IMR-90 (cell line): ENCODE data around the gene ORC2. TPM values are rescaled to one million over a fixed set of nuclear protein-coding genes. Genes with fewer than 3 reads are reported as not detected.

Source experiments
- ATAC-seq: fragments of 200-7000 bp; cut with Tn5 transposase; 2 replicates; pipeline ENCODE4 v1.9.1; 2020; ENCODE audit warnings: low read depth, mild to moderate bottlenecking, moderate library complexity
- BruUV-seq: library from RNA; stranded (reverse); fragments of 400-500 nt; replicated peaks from 2 replicates; lab custom pipeline; 2021; lab: Mats Ljungman, UMichigan
- CTCF ChIA-PET: fragments of 300-600 bp; formaldehyde crosslinking; extraction: SDS; loops from one replicate; lab custom pipeline; 2021; ENCODE audit warnings: antibody characterized with exemption; lab: Yijun Ruan, JAX
- POLR2A ChIA-PET: fragments of 300-600 bp; sonication (Branson Sonifier 250); formaldehyde crosslinking; loops from one replicate; lab custom pipeline; 2022; ENCODE audit warnings: antibody characterized with exemption; ENCODE audit not compliant: unreplicated experiment; lab: Charles Lee
- DNase-seq: peaks from one replicate; pipeline ENCODE4 v3.0.0; 2013
- H2AFZ ChIP-seq: replicated peaks from 2 replicates; pipeline ENCODE3; 2013; ENCODE audit warnings: low read length, mild to moderate bottlenecking; ENCODE audit not compliant: poor library complexity
- H2AK5ac ChIP-seq: 2 replicates; pipeline ENCODE4 v1.6.1; 2013; ENCODE audit warnings: low read depth, low read length, inconsistent platforms
- H2AK9ac ChIP-seq: replicated peaks from 2 replicates; pipeline ENCODE3; 2013; ENCODE audit warnings: mild to moderate bottlenecking, low read depth, low read length, moderate library complexity; ENCODE audit not compliant: poor library complexity
- H2BK120ac ChIP-seq: 2 replicates; pipeline ENCODE4 v1.6.1; 2013; ENCODE audit warnings: low read depth, low read length, inconsistent platforms
- H2BK15ac ChIP-seq: 3 replicates; pipeline ENCODE4 v1.6.1; 2013; ENCODE audit warnings: low read depth, low read length, inconsistent platforms
- H2BK20ac ChIP-seq: 2 replicates; pipeline ENCODE4 v1.6.1; 2013; ENCODE audit warnings: low read depth, mild to moderate bottlenecking, inconsistent platforms, low read length, moderate library complexity
- H2BK5ac ChIP-seq: 2 replicates; pipeline ENCODE4 v1.6.1; 2013; ENCODE audit warnings: mild to moderate bottlenecking, low read depth, low read length, inconsistent platforms; ENCODE audit not compliant: poor library complexity, severe bottlenecking
- H3K14ac ChIP-seq: replicated peaks from 2 replicates; pipeline ENCODE4 v1.6.1; 2013; ENCODE audit warnings: low read depth, low read length, inconsistent platforms
- H3K18ac ChIP-seq: 2 replicates; pipeline ENCODE4 v1.6.1; 2013; ENCODE audit warnings: low read depth, low read length, control low read depth
- H3K23ac ChIP-seq: 2 replicates; pipeline ENCODE4 v1.6.1; 2013; ENCODE audit warnings: low read depth, low read length, inconsistent platforms
- H3K27ac ChIP-seq: 2 replicates; pipeline ENCODE4 v1.5.1; 2013; ENCODE audit warnings: mild to moderate bottlenecking, control low read depth, low read length; ENCODE audit not compliant: insufficient read depth
- H3K27me3 ChIP-seq: 2 replicates; pipeline ENCODE4 v1.6.1; 2013; ENCODE audit warnings: low read length; ENCODE audit not compliant: control insufficient read depth, insufficient read depth
- H3K36me3 ChIP-seq: 2 replicates; pipeline ENCODE4 v1.6.1; 2013; ENCODE audit warnings: low read length, mixed read lengths; ENCODE audit not compliant: control insufficient read depth, insufficient read depth
- H3K4ac ChIP-seq: 2 replicates; pipeline ENCODE4 v1.6.1; 2013; ENCODE audit warnings: low read depth, low read length, inconsistent platforms
- H3K4me1 ChIP-seq: 2 replicates; pipeline ENCODE4 v1.6.1; 2013; ENCODE audit warnings: low read length, mixed read lengths; ENCODE audit not compliant: control insufficient read depth, insufficient read depth
- H3K4me2 ChIP-seq: 2 replicates; pipeline ENCODE4 v1.6.1; 2013; ENCODE audit warnings: low read depth, mild to moderate bottlenecking, control low read depth, low read length, moderate library complexity
- H3K4me3 ChIP-seq: 2 replicates; pipeline ENCODE4 v1.5.1; 2013; ENCODE audit warnings: low read depth, mild to moderate bottlenecking, control low read depth, low read length, moderate library complexity; ENCODE audit not compliant: insufficient read depth
- H3K56ac ChIP-seq: 2 replicates; pipeline ENCODE4 v1.6.1; 2013; ENCODE audit warnings: low read length, inconsistent platforms; ENCODE audit not compliant: insufficient read depth; ENCODE audit errors: extremely low read depth
- H3K79me1 ChIP-seq, 2 experiments: 2 replicates each; pipeline ENCODE4 v1.6.1; 2013; ENCODE audit warnings: low read length in 2 of 2, inconsistent platforms in 1 of 2, low read depth in 1 of 2
- H3K9ac ChIP-seq: 2 replicates; pipeline ENCODE4 v1.6.1; 2013; ENCODE audit warnings: low read depth, low read length, control low read depth
- H3K9me1 ChIP-seq: 2 replicates; pipeline ENCODE4 v1.6.1; 2013; ENCODE audit warnings: low read length, inconsistent platforms; ENCODE audit not compliant: insufficient read depth
- H3K9me3 ChIP-seq: 2 replicates; pipeline ENCODE4 v1.6.1; 2013; ENCODE audit warnings: low read length; ENCODE audit not compliant: control insufficient read depth, insufficient read depth
- H4K20me1 ChIP-seq: 2 replicates; pipeline ENCODE4 v1.6.1; 2013; ENCODE audit warnings: low read length, inconsistent platforms; ENCODE audit not compliant: insufficient read depth
- H4K5ac ChIP-seq: 2 replicates; pipeline ENCODE4 v1.6.1; 2013; ENCODE audit warnings: mild to moderate bottlenecking, low read depth, low read length, control low read depth
- H4K8ac ChIP-seq, 2 experiments: 2 replicates each; pipeline ENCODE4 v1.6.1; 2013; ENCODE audit warnings: low read depth in 2 of 2, low read length in 2 of 2, control low read depth in 1 of 2, inconsistent platforms in 1 of 2
- H4K91ac ChIP-seq: 2 replicates; pipeline ENCODE4 v1.6.1; 2013; ENCODE audit warnings: low read depth, low read length, inconsistent platforms; ENCODE audit not compliant: insufficient read depth
- BHLHE40 ChIP-seq: fragments of 150-350 bp; IDR thresholded peaks from 2 replicates; pipeline ENCODE4 v1.6.1; 2016; ENCODE audit warnings: mild to moderate bottlenecking, low read depth, low read length
- CHD1 ChIP-seq: IDR thresholded peaks from 2 replicates; pipeline ENCODE4 v1.6.1; 2012; ENCODE audit warnings: low read depth, low read length, improper control_type of control experiment
- FOS ChIP-seq: fragments of 150-350 bp; IDR thresholded peaks from 2 replicates; pipeline ENCODE4 v1.6.1; 2016; ENCODE audit warnings: low read depth, low read length
- MXI1 ChIP-seq: IDR thresholded peaks from 2 replicates; pipeline ENCODE4 v1.6.1; 2012; ENCODE audit warnings: low read depth, mild to moderate bottlenecking, low read length, moderate library complexity, borderline replicate concordance
- NFE2L2 ChIP-seq: fragments of 150-350 bp; IDR thresholded peaks from 2 replicates; pipeline ENCODE4 v1.6.1; 2016; ENCODE audit warnings: low read depth, mild to moderate bottlenecking, low read length
- RAD21 ChIP-seq: IDR thresholded peaks from 2 replicates; pipeline ENCODE4 v1.6.1; 2012; ENCODE audit warnings: low read length, improper control_type of control experiment
- RCOR1 ChIP-seq: IDR thresholded peaks from 2 replicates; pipeline ENCODE4 v1.6.1; 2012; ENCODE audit warnings: mild to moderate bottlenecking, low read length, improper control_type of control experiment; ENCODE audit not compliant: insufficient replicate concordance
- RFX5 ChIP-seq: IDR thresholded peaks from 2 replicates; pipeline ENCODE4 v1.8.0; 2012; ENCODE audit warnings: low read depth, mild to moderate bottlenecking, low read length, moderate library complexity
- SMC3 ChIP-seq: fragments of 150-350 bp; IDR thresholded peaks from 2 replicates; pipeline ENCODE4 v1.6.1; 2016; ENCODE audit warnings: low read depth, mild to moderate bottlenecking, antibody characterized with exemption, low read length, moderate library complexity
- WGBS, 2 experiments: methylation state at CpG; one replicate each; pipeline versions ENCODE4 v1.1.5 to v1.1.7; 2013; ENCODE audit warnings: missing lambda C conversion rate in 2 of 2; ENCODE audit not compliant: insufficient read length in 1 of 2; ENCODE audit errors: extremely low coverage in 2 of 2; 5-methylcytosine and 5-hydroxymethylcytosine counted together
- dilution Hi-C: fragments of 300-500 bp; cut with HindIII; formaldehyde crosslinking; loops from one replicate; pipeline ENCODE4 v1.14.3; 2018; ENCODE audit warnings: low sequenced_read_pairs; ENCODE audit not compliant: unreplicated experiment
- in situ Hi-C: fragments of 300-500 bp; cut with MboI; formaldehyde crosslinking; loops from 3 replicates; pipeline ENCODE4 v1.14.3; 2019; ENCODE audit warnings: low sequenced_read_pairs, inconsistent platforms, mixed read lengths
- intact Hi-C: fragments of 100-400 bp; cut with micrococcal nuclease; formaldehyde crosslinking; loops from 2 replicates; pipeline ENCODE4 v1.10.0; 2022
- polyA plus RNA-seq, 3 experiments: library from polyadenylated mRNA; depleted of rRNA; stranded (reverse); fragments of >200 nt; gene quantifications; 2 replicates each; pipeline ENCODE4 v1.2.3, GENCODE V29; 2012; ENCODE audit warnings: low replicate concordance in 1 of 3
- total RNA-seq: library from RNA; depleted of rRNA; stranded (reverse); fragments of >200 nt; gene quantifications from 2 replicates; pipeline ENCODE4 v1.2.3, GENCODE V29; 2012
- TF ChIP-seq, protein P1 (sequence below): fragments of 150-350 bp; IDR thresholded peaks from 2 replicates; pipeline ENCODE4 v1.6.1; 2017; ENCODE audit warnings: mild to moderate bottlenecking, antibody characterized with exemption, low read length, low read depth

ORC2 gene
- total and polyA plus RNA-seq, 2 of the 4 experiments (the other 2 are of a cell fraction), result 4.4 to 10.0 TPM

DNA sequence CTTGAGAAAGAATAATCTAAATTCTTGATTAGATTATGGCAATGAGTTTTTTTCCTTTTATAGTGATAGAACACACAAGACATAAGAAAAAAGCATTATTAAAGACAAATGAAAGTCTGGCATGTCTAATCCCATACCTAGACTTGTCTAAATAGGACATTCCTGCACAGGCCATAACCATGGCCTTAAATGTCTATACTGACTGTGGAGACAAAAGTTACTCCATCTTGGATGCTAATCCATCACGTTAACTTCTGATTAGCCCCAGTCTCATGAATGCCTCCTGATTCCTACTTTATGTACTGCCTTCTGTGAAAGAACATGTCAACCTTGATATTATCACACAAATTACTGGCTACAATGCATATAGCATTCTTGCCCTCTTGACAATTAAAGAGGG, 23.6 kb downstream of the ORC2 start:
- no peak overlapping the region for H3K18ac ChIP-seq
- H3K14ac ChIP-seq, result no peak overlapping the region
- no peak overlapping the region for H2AK9ac ChIP-seq
- in situ Hi-C loops, result no loop called here
- H3K4me2 ChIP-seq, result no peak overlapping the region
- peaks cover 0 to 3% of the 10 kb centered on the region in 2 experiments; a peak in 1 of 4 replicates for H3K79me1 ChIP-seq
- H3K4me3 ChIP-seq, result no peak overlapping the region
- peaks cover 21% of the 10 kb centered on the region for H3K36me3 ChIP-seq
- ATAC-seq (no peak), DNase-seq (no peak)
- TF ChIP-seq NFE2L2 (no peak), MXI1 (no peak), FOS (no peak), RFX5 (no peak), RAD21 (no peak), RCOR1 (no peak), SMC3 (no peak), BHLHE40 (no peak), CHD1 (no peak)
- TF ChIP-seq, protein P1, sequence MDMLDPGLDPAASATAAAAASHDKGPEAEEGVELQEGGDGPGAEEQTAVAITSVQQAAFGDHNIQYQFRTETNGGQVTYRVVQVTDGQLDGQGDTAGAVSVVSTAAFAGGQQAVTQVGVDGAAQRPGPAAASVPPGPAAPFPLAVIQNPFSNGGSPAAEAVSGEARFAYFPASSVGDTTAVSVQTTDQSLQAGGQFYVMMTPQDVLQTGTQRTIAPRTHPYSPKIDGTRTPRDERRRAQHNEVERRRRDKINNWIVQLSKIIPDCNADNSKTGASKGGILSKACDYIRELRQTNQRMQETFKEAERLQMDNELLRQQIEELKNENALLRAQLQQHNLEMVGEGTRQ, result no peak
- no peak overlapping the region for H4K91ac ChIP-seq
- H3K9ac ChIP-seq, result no peak overlapping the region
- BruUV-seq, result no TSS peak
- H2AK5ac ChIP-seq, result no peak overlapping the region
- WGBS, 2 experiments, result no CpG with 5 or more reads among the region's 1 CpG
- no peaks in the 10 kb centered on the region for H3K27me3 ChIP-seq
- intact Hi-C loops, result loop anchor here (5.0 kb wide), 1 partner anchor 52 kb away; no protein-coding TSS in a partner anchor
- no peak overlapping the region for H2BK20ac ChIP-seq
- ChIA-PET POLR2A (no interaction called here), CTCF (no interaction called here)
- H4K8ac ChIP-seq, result no peak overlapping the region
- H2BK120ac ChIP-seq, result no peak overlapping the region
- no peaks in the 10 kb centered on the region for H4K20me1 ChIP-seq
- H3K4me1 ChIP-seq, result peaks cover 3% of the 10 kb centered on the region
- no peaks in the 10 kb centered on the region for H3K9me3 ChIP-seq
- no peak overlapping the region for H3K4ac ChIP-seq
- dilution Hi-C loops, result no loop called here
- H3K27ac ChIP-seq, result no peak overlapping the region
- H2AFZ ChIP-seq, result no peak overlapping the region
- H2BK5ac ChIP-seq, result no peak overlapping the region
- H3K23ac ChIP-seq, result no peak overlapping the region
- no peak overlapping the region for H2BK15ac ChIP-seq
- H3K9me1 ChIP-seq, result peaks cover 3% of the 10 kb centered on the region
- no peak overlapping the region for H3K56ac ChIP-seq
- no peak overlapping the region for H4K5ac ChIP-seq
